Fibroblast of the aortic adventitia (primary cell): Measurements from ENCODE around the gene LTO1. TPM values are rescaled to one million over a fixed set of nuclear protein-coding genes. Genes with fewer than 3 reads are reported as not detected.

Experiments used
- DNase-seq: peaks from one replicate; pipeline ENCODE4 v3.0.0-alpha.2; 2010; ENCODE audit warnings: low read depth
- H3K4me3 ChIP-seq: 2 replicates; pipeline ENCODE4 v1.5.1; 2011; ENCODE audit warnings: low read depth, mild to moderate bottlenecking, control low read depth, low read length, moderate library complexity
- total RNA-seq: library from RNA; depleted of rRNA; stranded (reverse); fragments of >200 nt; gene quantifications from 2 replicates; pipeline ENCODE4 v1.2.3, GENCODE V29; 2012; ENCODE audit warnings: low replicate concordance
- TF ChIP-seq, protein P1 (sequence below): IDR thresholded peaks from 2 replicates; pipeline ENCODE4 v1.5.1; 2011; ENCODE audit warnings: mild to moderate bottlenecking, low read length, control low read depth, inconsistent platforms; ENCODE audit not compliant: insufficient read depth

Gene LTO1
- total RNA-seq, 1 donor = 16.4 TPM

DNA sequence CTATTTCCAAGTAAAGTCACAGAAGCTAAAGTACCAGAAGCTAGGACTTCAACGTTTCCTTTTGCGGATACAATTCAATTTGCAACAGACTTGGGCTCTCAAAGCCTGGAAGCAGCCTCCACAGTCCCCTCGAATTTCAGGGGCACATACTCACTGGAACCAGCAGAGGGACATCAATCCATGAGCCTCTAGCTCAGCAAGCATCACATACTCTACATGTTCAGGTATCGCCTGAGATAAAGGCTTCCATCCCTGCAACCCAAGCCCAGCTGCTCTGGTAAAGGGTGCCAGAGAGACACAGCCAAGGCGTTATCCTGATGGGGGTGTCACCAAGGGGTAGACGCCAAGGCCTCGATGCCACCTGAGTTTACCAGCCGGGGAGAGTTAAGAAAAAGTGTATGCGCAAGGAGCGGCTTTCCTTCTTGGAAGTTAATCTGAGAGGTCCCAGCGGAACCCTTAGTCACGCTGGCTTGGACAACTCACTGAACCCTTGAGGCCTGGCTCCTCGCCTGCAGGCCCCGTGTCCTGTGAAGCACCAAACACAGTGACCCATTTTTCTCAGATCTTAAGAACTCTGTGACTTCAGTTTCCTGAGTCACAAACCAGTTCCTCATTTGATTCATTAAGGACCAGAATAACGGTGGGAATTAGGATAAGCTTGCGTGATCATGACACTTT lies 13.0 kb downstream of the LTO1 start:
- DNase-seq = peak; percentile 39
- TF ChIP-seq, protein P1, sequence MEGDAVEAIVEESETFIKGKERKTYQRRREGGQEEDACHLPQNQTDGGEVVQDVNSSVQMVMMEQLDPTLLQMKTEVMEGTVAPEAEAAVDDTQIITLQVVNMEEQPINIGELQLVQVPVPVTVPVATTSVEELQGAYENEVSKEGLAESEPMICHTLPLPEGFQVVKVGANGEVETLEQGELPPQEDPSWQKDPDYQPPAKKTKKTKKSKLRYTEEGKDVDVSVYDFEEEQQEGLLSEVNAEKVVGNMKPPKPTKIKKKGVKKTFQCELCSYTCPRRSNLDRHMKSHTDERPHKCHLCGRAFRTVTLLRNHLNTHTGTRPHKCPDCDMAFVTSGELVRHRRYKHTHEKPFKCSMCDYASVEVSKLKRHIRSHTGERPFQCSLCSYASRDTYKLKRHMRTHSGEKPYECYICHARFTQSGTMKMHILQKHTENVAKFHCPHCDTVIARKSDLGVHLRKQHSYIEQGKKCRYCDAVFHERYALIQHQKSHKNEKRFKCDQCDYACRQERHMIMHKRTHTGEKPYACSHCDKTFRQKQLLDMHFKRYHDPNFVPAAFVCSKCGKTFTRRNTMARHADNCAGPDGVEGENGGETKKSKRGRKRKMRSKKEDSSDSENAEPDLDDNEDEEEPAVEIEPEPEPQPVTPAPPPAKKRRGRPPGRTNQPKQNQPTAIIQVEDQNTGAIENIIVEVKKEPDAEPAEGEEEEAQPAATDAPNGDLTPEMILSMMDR = peak; percentile 24

DNA sequence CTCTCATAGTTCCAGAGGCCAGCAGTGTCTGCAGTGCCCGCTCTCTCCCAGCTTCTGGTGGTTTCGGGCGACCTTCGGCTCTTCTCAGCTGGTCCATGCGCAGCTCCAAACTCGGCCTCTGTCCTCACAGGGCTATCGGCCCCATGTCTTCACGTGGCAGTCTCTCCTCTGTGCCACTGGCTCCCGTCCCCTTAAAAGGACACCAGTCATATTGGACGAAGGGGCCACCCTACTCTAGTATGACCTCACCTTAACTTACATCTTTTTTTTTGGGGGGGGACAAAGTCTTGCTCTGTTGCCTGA lies 13.8 kb downstream of the LTO1 start:
- TF ChIP-seq, protein P1 = no peak
- no peak for DNase-seq
- H3K4me3 ChIP-seq = no peak overlapping the region

More for the DNA sequence above, 13.0 kb downstream of the LTO1 start:
- H3K4me3 ChIP-seq = no peak overlapping the region

DNA sequence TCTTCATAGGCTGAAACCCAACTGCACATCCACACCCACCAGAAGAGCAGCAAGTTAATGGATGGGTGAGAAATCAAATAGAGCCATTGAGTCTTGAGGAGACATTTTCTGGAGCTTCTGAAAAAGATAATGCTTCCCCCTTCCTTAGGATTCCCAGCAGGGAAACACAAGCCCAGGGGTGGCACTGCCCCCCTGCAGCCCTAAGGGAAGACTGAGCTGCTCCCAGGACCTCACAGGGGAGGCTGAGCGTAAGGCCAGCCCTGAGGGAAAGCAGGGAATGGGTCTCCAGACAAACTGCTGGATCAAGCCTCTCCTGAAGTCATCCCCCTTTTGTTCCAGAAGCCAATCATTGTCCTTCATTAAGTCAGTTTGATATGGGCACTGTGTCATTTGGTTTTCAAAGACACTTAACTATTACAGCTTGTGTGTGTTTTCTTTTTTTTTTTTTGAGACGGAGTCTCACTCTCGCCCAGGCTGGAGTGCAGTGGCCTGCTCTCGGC lies 15.1 kb downstream of the LTO1 start:
- TF ChIP-seq, protein P1 = no peak
- no peak for DNase-seq
- no peak overlapping the region for H3K4me3 ChIP-seq

DNA sequence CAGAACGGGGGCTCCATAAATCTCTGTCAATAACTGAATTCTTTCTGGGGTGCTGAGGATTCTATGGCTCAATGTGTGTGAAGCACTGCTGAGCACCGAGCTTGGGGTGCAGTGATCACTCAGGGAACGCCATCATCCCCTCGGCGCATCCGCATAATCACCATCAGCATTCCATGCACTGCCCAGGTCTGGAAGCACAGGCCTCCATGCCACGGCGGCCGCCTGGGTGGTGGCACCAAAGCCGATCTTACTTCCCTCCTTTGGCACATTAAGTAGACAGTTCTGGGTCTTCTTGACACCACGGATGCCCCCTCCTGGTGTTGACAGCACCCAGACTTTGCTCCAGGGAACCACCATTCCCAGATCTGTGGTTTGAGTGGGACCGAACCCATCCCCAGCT lies 15.6 kb downstream of the LTO1 start:
- no peak for DNase-seq
- no peak overlapping the region for H3K4me3 ChIP-seq
- TF ChIP-seq, protein P1 = no peak

DNA sequence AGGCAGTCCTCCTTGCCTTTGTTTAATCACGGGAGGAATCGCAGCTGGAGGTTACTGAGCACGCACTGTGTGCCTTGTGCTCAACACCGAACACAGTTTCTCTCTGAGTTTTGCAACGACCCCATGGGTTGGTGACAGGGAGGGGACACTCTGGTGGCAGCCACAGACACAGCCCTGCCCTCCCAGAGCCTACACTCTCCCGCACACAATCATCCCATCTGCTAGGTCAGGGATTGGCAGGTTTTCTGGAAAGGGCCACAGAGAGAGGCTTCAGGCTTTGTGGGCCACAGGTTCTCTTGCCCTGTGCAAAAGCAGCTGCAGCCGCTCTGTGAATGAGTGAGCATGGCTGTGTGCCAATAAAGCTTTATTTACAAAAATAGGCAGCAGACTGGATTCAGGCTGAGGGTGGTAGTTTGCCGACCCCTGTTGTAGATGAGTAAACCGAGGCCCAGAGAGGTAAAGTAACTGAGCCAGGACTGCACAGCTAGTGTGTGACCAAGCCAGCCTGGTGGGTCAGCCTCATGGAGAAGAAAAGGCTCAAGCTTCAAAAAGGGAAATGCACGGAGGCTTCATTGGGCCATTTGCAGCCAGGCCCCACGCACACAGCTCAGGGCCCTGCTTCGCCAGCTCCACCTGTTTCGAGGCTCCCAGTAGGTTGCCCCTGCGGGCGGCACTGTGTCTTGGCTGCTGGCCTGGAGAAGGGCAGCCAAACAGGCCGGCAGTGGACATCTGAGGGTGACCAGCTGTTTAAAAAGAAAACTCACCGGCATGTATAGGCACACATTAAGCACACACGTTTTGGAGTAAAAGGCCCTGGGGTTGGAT lies 16.3 kb downstream of the LTO1 start:
- no peak for DNase-seq
- TF ChIP-seq, protein P1 = no peak
- no peak overlapping the region for H3K4me3 ChIP-seq

DNA sequence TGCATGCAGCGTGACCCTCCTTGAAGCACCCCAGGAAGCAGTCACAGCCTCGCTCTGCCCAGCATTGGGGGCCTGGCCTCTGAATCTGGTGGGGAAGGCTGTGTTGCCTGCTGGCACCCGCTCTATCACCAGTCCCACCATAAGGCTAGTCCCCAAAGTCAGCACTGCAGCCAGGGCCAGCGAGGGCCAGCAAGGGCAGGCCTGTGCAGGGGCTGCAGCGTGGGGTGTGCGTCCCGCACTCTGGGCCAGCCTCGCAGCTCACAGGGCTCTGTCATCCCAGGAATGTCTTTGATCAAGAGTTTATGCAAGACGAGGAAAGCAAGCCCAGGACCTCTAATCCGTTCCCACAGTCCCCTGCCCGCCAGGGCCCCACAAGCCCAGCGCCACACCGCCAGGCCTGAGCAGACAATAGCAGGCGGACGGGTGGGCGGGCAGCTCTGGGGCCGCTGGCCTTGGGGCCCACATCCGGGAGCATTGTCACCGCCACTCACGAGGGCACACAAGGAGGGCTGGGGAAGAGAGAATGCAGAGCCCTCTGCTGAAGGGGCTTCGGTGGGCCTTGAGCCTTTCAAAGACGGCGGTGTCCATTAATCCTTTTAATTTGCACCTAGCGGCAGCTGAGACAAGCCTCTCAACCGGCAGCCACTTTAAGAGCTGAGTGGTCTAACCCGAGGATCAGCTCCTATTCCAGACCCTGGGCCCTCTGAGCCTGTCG lies 17.1 kb downstream of the LTO1 start:
- no peak overlapping the region for H3K4me3 ChIP-seq
- TF ChIP-seq, protein P1 = no peak
- DNase-seq = no peak
